Right hindlimb (tissue), 1 donor: ENCODE data around the gene TRIM44.
A peak's percentile ranks its signal among the peaks of the same experiment; 100 is the strongest.
"Not testable (repeated sequence)": the region's sequence is repeated elsewhere in the genome, so short reads cannot be mapped to it uniquely, and the experiment has no call there.

Experiments used
- DNase-seq: peaks from one replicate; pipeline ENCODE4 v3.0.0-alpha.2; 2018

TRIM44 gene

GRCh38 chr11:35761899-35762298 is 99.3 kb downstream of the TRIM44 start:
- DNase-seq, result no peak

GRCh38 chr11:35763301-35763700 is 100.7 kb downstream of the TRIM44 start:
- DNase-seq, result no peak

- no peak for DNase-seq
These were observed 101.2 kb downstream of the TRIM44 start for GRCh38 chr11:35763765-35764164.

- no peak for DNase-seq
These were observed 101.8 kb downstream of the TRIM44 start for GRCh38 chr11:35764417-35764816.

- DNase-seq, result no peak
These were observed 102.6 kb downstream of the TRIM44 start for GRCh38 chr11:35765211-35765610.

- no peak for DNase-seq
These were observed 104.1 kb downstream of the TRIM44 start for GRCh38 chr11:35766651-35767050.

GRCh38 chr11:35770425-35770824 is 107.8 kb downstream of the TRIM44 start:
- not testable (repeated sequence) for DNase-seq

- DNase-seq, result no peak
These were observed 109.1 kb downstream of the TRIM44 start for GRCh38 chr11:35771722-35772121.

GRCh38 chr11:35777241-35777640 is 114.7 kb downstream of the TRIM44 start:
- DNase-seq, result not testable (repeated sequence)

- not testable (repeated sequence) for DNase-seq
These were observed 116.4 kb downstream of the TRIM44 start for GRCh38 chr11:35778943-35779342.

GRCh38 chr11:35779409-35779808 is 116.8 kb downstream of the TRIM44 start:
- DNase-seq, result no peak

- DNase-seq, result no peak
These were observed 118.6 kb downstream of the TRIM44 start for GRCh38 chr11:35780951-35781860.

GRCh38 chr11:35781861-35782470 is 119.4 kb downstream of the TRIM44 start:
- no peak for DNase-seq

- DNase-seq, result no peak
These were observed 121.2 kb downstream of the TRIM44 start for GRCh38 chr11:35783809-35784208.

- DNase-seq, result no peak
These were observed 122.1 kb downstream of the TRIM44 start for GRCh38 chr11:35784699-35785098.

- DNase-seq, result no peak
These were observed 123.0 kb downstream of the TRIM44 start for GRCh38 chr11:35785287-35786167.

- DNase-seq, result no peak
These were observed 123.6 kb downstream of the TRIM44 start for GRCh38 chr11:35786188-35786587.

- peak; percentile 23 for DNase-seq
These were observed 124.5 kb downstream of the TRIM44 start for GRCh38 chr11:35787013-35787504.

- DNase-seq, result no peak
These were observed 125.1 kb downstream of the TRIM44 start for GRCh38 chr11:35787626-35788025.

GRCh38 chr11:35791088-35791958 is 128.7 kb downstream of the TRIM44 start:
- no peak for DNase-seq

- no peak for DNase-seq
These were observed 129.7 kb downstream of the TRIM44 start for GRCh38 chr11:35792148-35792845.
